Liver (tissue), 9 donors: ENCODE results near the gene WDFY3. TPM values are rescaled to one million over a fixed set of nuclear protein-coding genes. Genes with fewer than 3 reads are reported as not detected.
"Not testable (repeated sequence)": the region's sequence is repeated elsewhere in the genome, so short reads cannot be mapped to it uniquely, and the experiment has no call there.

Experiments
- DNase-seq: peaks from one replicate; pipeline ENCODE4 v3.0.0-alpha.2; 2017; ENCODE audit warnings: low spot score
- H3K27ac ChIP-seq, 2 donors: one replicate each; pipeline ENCODE4 v1.7.0; 2013; ENCODE audit warnings: inconsistent platforms in 2 of 2, low read length in 2 of 2, control low read depth in 1 of 2, low read depth in 1 of 2, mild to moderate bottlenecking in 1 of 2
- H3K27me3 ChIP-seq, 4 donors: one replicate each; pipeline versions ENCODE4 v1.6.1 to v1.7.0; 2013; ENCODE audit warnings: low read length in 3 of 4, inconsistent platforms in 1 of 4, mild to moderate bottlenecking in 1 of 4, moderate library complexity in 1 of 4; ENCODE audit not compliant: control insufficient read depth in 4 of 4, insufficient read depth in 4 of 4
- H3K36me3 ChIP-seq, 4 donors: one replicate each; pipeline versions ENCODE4 v1.6.1 to v1.7.0; 2013; ENCODE audit warnings: low read length in 3 of 4, mild to moderate bottlenecking in 3 of 4, low read depth in 1 of 4, moderate library complexity in 1 of 4; ENCODE audit not compliant: control insufficient read depth in 4 of 4, insufficient read depth in 3 of 4
- H3K4me1 ChIP-seq, 4 donors: one replicate each; pipeline versions ENCODE4 v1.6.1 to v1.7.0; 2013; ENCODE audit warnings: low read length in 3 of 4, mild to moderate bottlenecking in 3 of 4, moderate library complexity in 1 of 4; ENCODE audit not compliant: control insufficient read depth in 4 of 4, insufficient read depth in 4 of 4
- H3K4me3 ChIP-seq, 3 donors: one replicate each; pipeline versions ENCODE4 v1.6.1 to v1.7.0; 2013; ENCODE audit warnings: low read length in 3 of 3, control low read depth in 1 of 3, low read depth in 1 of 3, mild to moderate bottlenecking in 1 of 3
- H3K9ac ChIP-seq, 2 donors: one replicate each; pipeline ENCODE4 v1.7.0; 2013; ENCODE audit warnings: low read length in 2 of 2, mild to moderate bottlenecking in 2 of 2, moderate library complexity in 2 of 2, control low read depth in 1 of 2, low read depth in 1 of 2
- H3K9me3 ChIP-seq, 4 donors: one replicate each; pipeline versions ENCODE4 v1.6.1 to v1.7.0; 2013; ENCODE audit warnings: low read length in 3 of 4; ENCODE audit not compliant: control insufficient read depth in 4 of 4
- EGR1 ChIP-seq, 2 donors: IDR thresholded peaks; 2 replicates each; pipeline ENCODE4 v1.6.1; 2016 to 2018; ENCODE audit warnings: antibody characterized with exemption in 2 of 2, low read depth in 2 of 2
- FOXA2 ChIP-seq: IDR thresholded peaks from 2 replicates; pipeline ENCODE4 v1.6.1; 2016; ENCODE audit warnings: antibody characterized with exemption
- GABPA ChIP-seq, 2 donors: IDR thresholded peaks in 1 of 2; conservative IDR thresholded peaks in 1 of 2; 2 replicates each; pipeline ENCODE4 v1.6.1; 2016; ENCODE audit warnings: antibody characterized with exemption in 2 of 2, mild to moderate bottlenecking in 1 of 2, moderate library complexity in 1 of 2
- HNF4A ChIP-seq, 2 donors: conservative IDR thresholded peaks; 2 replicates each; pipeline ENCODE4 v1.6.1; 2016; ENCODE audit warnings: antibody characterized with exemption in 2 of 2, mild to moderate bottlenecking in 2 of 2
- HNF4G ChIP-seq: IDR thresholded peaks from 2 replicates; pipeline ENCODE4 v1.6.1; 2016; ENCODE audit warnings: antibody characterized with exemption
- MAX ChIP-seq: IDR thresholded peaks from 2 replicates; pipeline ENCODE4 v1.6.1; 2016; ENCODE audit warnings: antibody characterized with exemption
- RAD21 ChIP-seq, 2 donors: IDR thresholded peaks; 2 replicates each; pipeline ENCODE4 v1.6.1; 2016; ENCODE audit warnings: antibody characterized with exemption in 2 of 2, mild to moderate bottlenecking in 2 of 2
- RXRA ChIP-seq, 2 donors: IDR thresholded peaks; 2 replicates each; pipeline ENCODE4 v1.6.1; 2017 to 2018; ENCODE audit warnings: antibody characterized with exemption in 2 of 2, mild to moderate bottlenecking in 1 of 2
- SP1 ChIP-seq: IDR thresholded peaks from 2 replicates; pipeline ENCODE4 v1.6.1; 2018; ENCODE audit warnings: antibody characterized with exemption, mild to moderate bottlenecking
- TAF1 ChIP-seq: conservative IDR thresholded peaks from 2 replicates; pipeline ENCODE4 v1.6.1; 2016; ENCODE audit warnings: antibody characterized with exemption, mild to moderate bottlenecking
- YY1 ChIP-seq: IDR thresholded peaks from 2 replicates; pipeline ENCODE4 v1.6.1; 2016; ENCODE audit warnings: antibody characterized with exemption, mild to moderate bottlenecking
- WGBS: extraction: QIAGEN DNeasy Blood & Tissue Kit; methylation state at CpG from one replicate; pipeline ENCODE4 v1.1.7; 2013; 5-methylcytosine and 5-hydroxymethylcytosine counted together
- polyA plus RNA-seq, 2 donors: library from polyadenylated mRNA; stranded (reverse) in 1 of 2; unstranded in 1 of 2; fragments of 200-250 nt in 1 of 2; fragments of >200 nt in 1 of 2; fragmentation: Nextera tagmentation in 1 of 2; extraction: Ambion mirVana in 1 of 2; gene quantifications; one replicate each; pipeline versions ENCODE4 v1.2.1 to v1.2.3, GENCODE V29; 2013 to 2015
- total RNA-seq, 2 donors: library from RNA; depleted of rRNA; stranded (reverse); fragments of >200 nt; gene quantifications; one replicate each; pipeline ENCODE4 v1.2.3, GENCODE V29; 2014
- TF ChIP-seq, protein P1 (sequence below): IDR thresholded peaks from 2 replicates; pipeline ENCODE4 v1.6.1; 2016; ENCODE audit warnings: antibody characterized with exemption
- TF ChIP-seq, protein P2 (sequence below): IDR thresholded peaks from 2 replicates; pipeline ENCODE4 v1.6.1; 2016; ENCODE audit warnings: antibody characterized with exemption, mild to moderate bottlenecking
- TF ChIP-seq, protein P3 (sequence below): fragments of 150-350 bp; IDR thresholded peaks from 2 replicates; pipeline ENCODE4 v1.5.1; 2017; ENCODE audit warnings: improper control_type of control experiment, low read depth, low read length; ENCODE audit not compliant: missing input control
- donor health status: healthy.
- donor health status: healthy.
- donor health status: healthy.
- donor health status: healthy.
- donor health status: healthy.

Gene WDFY3
- total and polyA plus RNA-seq, 4 donors: 3.2 to 50.5 (median 19.2) TPM

GRCh38 chr4:84837751-84838150, 128.7 kb downstream of the WDFY3 start:
- Histone ChIP-seq H3K9me3 (no peaks in the 10 kb centered on the region), H3K4me3 (no peak overlapping the region), H3K27me3 (no peaks in the 10 kb centered on the region), H3K36me3 (peaks cover 0 to 11% (median 5%) of the 10 kb centered on the region in 4 donors), H3K4me1 (no peaks in the 10 kb centered on the region), H3K9ac (no peak overlapping the region), H3K27ac (no peak overlapping the region)
- no peak for TF ChIP-seq GABPA (IDR thresholded peaks at IDR 0.05 in 1 of 2, conservative IDR thresholded peaks at IDR 0.05 in 1 of 2)
- TF ChIP-seq, protein P1, sequence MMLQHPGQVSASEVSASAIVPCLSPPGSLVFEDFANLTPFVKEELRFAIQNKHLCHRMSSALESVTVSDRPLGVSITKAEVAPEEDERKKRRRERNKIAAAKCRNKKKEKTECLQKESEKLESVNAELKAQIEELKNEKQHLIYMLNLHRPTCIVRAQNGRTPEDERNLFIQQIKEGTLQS: no peak
- WGBS: 89% methylated on average over 2 of the region's 2 CpGs
- DNase-seq: no peak

DNA sequence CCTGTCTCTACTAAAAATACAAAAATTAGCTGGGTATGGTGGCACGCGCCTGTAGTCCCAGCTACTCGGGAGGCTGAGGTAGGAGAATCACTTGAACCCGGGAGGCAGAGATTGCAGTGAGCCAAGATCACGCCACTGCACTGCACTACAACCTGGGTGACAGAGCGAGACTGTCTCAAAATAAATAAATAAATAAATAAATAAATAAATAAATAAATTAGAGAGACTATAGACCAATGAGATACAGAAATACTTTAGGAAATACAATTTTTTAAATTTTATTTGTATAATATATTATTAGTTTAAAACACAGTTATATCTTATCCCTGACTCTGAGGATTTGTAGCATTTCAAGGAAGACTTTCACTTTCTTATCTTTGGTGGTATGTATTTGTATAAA, 136.9 kb downstream of the WDFY3 start:
- WGBS: 98% methylated on average over 6 of the region's 6 CpGs
- not testable (repeated sequence) for H3K4me3 ChIP-seq, DNase-seq, H3K9ac ChIP-seq, H3K9me3 ChIP-seq, H3K36me3 ChIP-seq, H3K27ac ChIP-seq, H3K4me1 ChIP-seq, H3K27me3 ChIP-seq

DNA sequence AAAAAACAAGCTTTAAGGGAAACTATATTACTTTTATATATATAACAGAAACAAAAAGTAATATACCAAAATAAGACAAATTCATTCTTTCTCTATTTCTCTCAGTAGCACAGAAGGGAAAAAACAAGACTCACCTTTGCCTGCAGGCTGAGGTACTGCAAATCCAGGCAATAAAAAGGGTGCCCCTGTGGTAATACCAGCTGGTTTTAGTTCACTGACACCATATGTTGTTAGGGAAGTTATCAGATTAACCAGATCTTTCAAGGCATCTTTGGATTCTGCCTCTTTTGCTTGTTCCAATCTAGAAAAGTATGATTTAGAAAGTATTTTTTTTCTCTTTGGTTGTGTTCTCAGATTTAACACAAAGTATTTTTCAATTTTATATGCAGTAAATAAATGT, 139.8 kb downstream of the WDFY3 start:
- H3K27ac ChIP-seq: no peak overlapping the region
- H3K27me3 ChIP-seq: no peaks in the 10 kb centered on the region
- H3K9ac ChIP-seq: no peak overlapping the region
- H3K36me3 ChIP-seq: peaks cover 0 to 8% (median 3%) of the 10 kb centered on the region in 4 donors
- DNase-seq: no peak
- no peaks in the 10 kb centered on the region for H3K9me3 ChIP-seq
- TF ChIP-seq, protein P2, sequence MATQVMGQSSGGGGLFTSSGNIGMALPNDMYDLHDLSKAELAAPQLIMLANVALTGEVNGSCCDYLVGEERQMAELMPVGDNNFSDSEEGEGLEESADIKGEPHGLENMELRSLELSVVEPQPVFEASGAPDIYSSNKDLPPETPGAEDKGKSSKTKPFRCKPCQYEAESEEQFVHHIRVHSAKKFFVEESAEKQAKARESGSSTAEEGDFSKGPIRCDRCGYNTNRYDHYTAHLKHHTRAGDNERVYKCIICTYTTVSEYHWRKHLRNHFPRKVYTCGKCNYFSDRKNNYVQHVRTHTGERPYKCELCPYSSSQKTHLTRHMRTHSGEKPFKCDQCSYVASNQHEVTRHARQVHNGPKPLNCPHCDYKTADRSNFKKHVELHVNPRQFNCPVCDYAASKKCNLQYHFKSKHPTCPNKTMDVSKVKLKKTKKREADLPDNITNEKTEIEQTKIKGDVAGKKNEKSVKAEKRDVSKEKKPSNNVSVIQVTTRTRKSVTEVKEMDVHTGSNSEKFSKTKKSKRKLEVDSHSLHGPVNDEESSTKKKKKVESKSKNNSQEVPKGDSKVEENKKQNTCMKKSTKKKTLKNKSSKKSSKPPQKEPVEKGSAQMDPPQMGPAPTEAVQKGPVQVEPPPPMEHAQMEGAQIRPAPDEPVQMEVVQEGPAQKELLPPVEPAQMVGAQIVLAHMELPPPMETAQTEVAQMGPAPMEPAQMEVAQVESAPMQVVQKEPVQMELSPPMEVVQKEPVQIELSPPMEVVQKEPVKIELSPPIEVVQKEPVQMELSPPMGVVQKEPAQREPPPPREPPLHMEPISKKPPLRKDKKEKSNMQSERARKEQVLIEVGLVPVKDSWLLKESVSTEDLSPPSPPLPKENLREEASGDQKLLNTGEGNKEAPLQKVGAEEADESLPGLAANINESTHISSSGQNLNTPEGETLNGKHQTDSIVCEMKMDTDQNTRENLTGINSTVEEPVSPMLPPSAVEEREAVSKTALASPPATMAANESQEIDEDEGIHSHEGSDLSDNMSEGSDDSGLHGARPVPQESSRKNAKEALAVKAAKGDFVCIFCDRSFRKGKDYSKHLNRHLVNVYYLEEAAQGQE: no peak
- no peaks in the 10 kb centered on the region for H3K4me1 ChIP-seq
- H3K4me3 ChIP-seq: no peak overlapping the region

DNA sequence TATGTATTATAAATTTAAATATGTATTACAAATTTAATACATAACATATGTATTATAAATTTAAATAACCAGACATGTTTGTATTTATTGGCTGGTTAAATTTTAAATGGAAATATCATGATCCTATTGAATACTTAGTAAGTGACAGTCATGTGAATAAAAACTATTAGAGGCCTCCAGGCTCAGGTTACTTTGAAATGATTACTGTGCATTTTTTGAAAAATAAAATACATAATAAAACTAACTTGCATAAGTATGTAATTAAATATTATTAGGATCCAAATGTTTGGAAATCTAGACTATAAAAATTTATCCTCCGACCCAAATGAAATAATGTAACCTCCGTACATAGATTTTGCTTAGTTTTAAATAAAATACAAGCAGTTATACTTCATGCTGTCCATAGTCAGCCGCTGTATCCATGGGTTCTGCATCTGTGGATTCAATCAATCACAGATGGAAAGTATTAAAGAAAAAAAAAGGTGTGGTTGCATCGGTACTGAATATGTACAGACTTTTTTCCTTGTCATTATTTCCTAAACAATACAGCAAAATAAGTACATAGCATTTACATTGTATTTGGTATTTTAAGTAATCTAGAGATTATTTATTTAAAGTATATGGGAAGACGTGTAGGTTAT, 140.7 kb downstream of the WDFY3 start:
- Histone ChIP-seq H3K9ac (no peak overlapping the region), H3K36me3 (peaks cover 0 to 9% (median 5%) of the 10 kb centered on the region in 4 donors), H3K9me3 (no peaks in the 10 kb centered on the region), H3K4me1 (no peaks in the 10 kb centered on the region), H3K4me3 (no peak overlapping the region), H3K27ac (no peak overlapping the region), H3K27me3 (no peaks in the 10 kb centered on the region)
- WGBS: 95% methylated on average over 5 of the region's 5 CpGs
- DNase-seq: no peak
- TF ChIP-seq HNF4A (conservative IDR thresholded peaks at IDR 0.05) (no peak), RAD21 (IDR thresholded peaks at IDR 0.05) (no peak), FOXA2 (no peak), SP1 (no peak), EGR1 (IDR thresholded peaks at IDR 0.05; ENCODE audit: low read depth in 2 of 2) (no peak), YY1 (no peak), MAX (no peak), RXRA (IDR thresholded peaks at IDR 0.05) (no peak), HNF4G (no peak), GABPA (IDR thresholded peaks at IDR 0.05 in 1 of 2, conservative IDR thresholded peaks at IDR 0.05 in 1 of 2) (no peak), TAF1 (no peak)
- TF ChIP-seq, protein P3, sequence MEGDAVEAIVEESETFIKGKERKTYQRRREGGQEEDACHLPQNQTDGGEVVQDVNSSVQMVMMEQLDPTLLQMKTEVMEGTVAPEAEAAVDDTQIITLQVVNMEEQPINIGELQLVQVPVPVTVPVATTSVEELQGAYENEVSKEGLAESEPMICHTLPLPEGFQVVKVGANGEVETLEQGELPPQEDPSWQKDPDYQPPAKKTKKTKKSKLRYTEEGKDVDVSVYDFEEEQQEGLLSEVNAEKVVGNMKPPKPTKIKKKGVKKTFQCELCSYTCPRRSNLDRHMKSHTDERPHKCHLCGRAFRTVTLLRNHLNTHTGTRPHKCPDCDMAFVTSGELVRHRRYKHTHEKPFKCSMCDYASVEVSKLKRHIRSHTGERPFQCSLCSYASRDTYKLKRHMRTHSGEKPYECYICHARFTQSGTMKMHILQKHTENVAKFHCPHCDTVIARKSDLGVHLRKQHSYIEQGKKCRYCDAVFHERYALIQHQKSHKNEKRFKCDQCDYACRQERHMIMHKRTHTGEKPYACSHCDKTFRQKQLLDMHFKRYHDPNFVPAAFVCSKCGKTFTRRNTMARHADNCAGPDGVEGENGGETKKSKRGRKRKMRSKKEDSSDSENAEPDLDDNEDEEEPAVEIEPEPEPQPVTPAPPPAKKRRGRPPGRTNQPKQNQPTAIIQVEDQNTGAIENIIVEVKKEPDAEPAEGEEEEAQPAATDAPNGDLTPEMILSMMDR: no peak
